ENCODE results near the gene GOSR1.

DNA sequence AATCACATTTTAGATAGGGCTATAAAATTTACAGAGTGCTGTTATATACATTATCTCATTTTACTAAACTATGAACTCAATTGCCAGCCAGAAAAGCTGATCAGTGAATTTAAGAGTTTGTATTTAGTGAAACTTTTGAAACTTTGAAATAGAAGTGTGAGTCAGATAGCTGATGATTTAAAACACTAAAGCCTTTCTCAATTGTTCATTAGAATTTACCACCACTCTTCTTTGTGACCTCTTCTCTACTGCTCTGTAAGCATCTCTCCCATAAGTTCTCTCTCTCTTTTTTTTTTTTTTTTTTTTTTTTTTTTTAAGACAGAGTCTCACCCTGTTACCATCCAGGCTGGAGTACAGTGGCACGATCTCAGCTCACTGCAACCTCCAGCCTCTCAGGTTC is 43.7 kb downstream of the GOSR1 start:
- TF ChIP-seq, protein P1, sequence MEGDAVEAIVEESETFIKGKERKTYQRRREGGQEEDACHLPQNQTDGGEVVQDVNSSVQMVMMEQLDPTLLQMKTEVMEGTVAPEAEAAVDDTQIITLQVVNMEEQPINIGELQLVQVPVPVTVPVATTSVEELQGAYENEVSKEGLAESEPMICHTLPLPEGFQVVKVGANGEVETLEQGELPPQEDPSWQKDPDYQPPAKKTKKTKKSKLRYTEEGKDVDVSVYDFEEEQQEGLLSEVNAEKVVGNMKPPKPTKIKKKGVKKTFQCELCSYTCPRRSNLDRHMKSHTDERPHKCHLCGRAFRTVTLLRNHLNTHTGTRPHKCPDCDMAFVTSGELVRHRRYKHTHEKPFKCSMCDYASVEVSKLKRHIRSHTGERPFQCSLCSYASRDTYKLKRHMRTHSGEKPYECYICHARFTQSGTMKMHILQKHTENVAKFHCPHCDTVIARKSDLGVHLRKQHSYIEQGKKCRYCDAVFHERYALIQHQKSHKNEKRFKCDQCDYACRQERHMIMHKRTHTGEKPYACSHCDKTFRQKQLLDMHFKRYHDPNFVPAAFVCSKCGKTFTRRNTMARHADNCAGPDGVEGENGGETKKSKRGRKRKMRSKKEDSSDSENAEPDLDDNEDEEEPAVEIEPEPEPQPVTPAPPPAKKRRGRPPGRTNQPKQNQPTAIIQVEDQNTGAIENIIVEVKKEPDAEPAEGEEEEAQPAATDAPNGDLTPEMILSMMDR (conservative IDR thresholded peaks at IDR 0.05 in 1 of 2, IDR thresholded peaks at IDR 0.05 in 1 of 2; ENCODE audit: extremely low read depth in 1 of 2, insufficient read depth in 1 of 2, low read depth in 1 of 2, low read length in 2 of 2) = no peak
- no peak for TF ChIP-seq EZH2 (IDR thresholded peaks at IDR 0.05; ENCODE audit: borderline replicate concordance, low read length)

All from mammary epithelial cell (primary cell).